ENCODE measurements around the gene CDC27.
"Not testable (repeated sequence)": the region's sequence is repeated elsewhere in the genome, so short reads cannot be mapped to it uniquely, and the experiment has no call there.

The CDC27 gene

GRCh38 chr17:47179141-47179540 lies 10.0 kb downstream of the CDC27 start:
- Histone ChIP-seq H4K20me1 (ENCODE audit: insufficient read depth, low read length) (peaks cover 38% of the 10 kb centered on the region), H3K36me3 (replicated peaks; ENCODE audit: low read depth, low read length) (peaks cover 28% of the 10 kb centered on the region), H3K4me1 (ENCODE audit: low read length) (no peaks in the 10 kb centered on the region), H3K79me2 (ENCODE audit: low read length) (peaks cover 81% of the 10 kb centered on the region), H3K9me3 (ENCODE audit: insufficient read depth, low read length) (no peaks in the 10 kb centered on the region), H3K4me2 (ENCODE audit: low read length) (no peak overlapping the region), H3K4me3 (ENCODE audit: low read length) (no peak overlapping the region), H3K27ac (ENCODE audit: low read length) (no peak overlapping the region), H3K27me3 (ENCODE audit: low read depth, low read length) (no peaks in the 10 kb centered on the region), H2AFZ (ENCODE audit: low read depth, low read length) (no peak overlapping the region), H3K9ac (ENCODE audit: low read length) (no peak overlapping the region)
- TF ChIP-seq EZH2phosphoT487 (IDR thresholded peaks at IDR 0.05; ENCODE audit: low read depth): no peak
- no peak for TF ChIP-seq CTCF (IDR thresholded peaks at IDR 0.05; ENCODE audit: low read depth, low read length)

- Histone ChIP-seq H3K27me3 (ENCODE audit: low read depth, low read length) (no peaks in the 10 kb centered on the region), H3K9ac (ENCODE audit: low read length) (no peak overlapping the region), H3K79me2 (ENCODE audit: low read length) (peaks cover 77% of the 10 kb centered on the region), H2AFZ (ENCODE audit: low read depth, low read length) (no peak overlapping the region), H3K4me1 (ENCODE audit: low read length) (no peaks in the 10 kb centered on the region), H4K20me1 (ENCODE audit: insufficient read depth, low read length) (peaks cover 24% of the 10 kb centered on the region), H3K9me3 (ENCODE audit: insufficient read depth, low read length) (no peaks in the 10 kb centered on the region), H3K4me3 (ENCODE audit: low read length) (no peak overlapping the region), H3K27ac (ENCODE audit: low read length) (no peak overlapping the region), H3K4me2 (ENCODE audit: low read length) (no peak overlapping the region), H3K36me3 (replicated peaks; ENCODE audit: low read depth, low read length) (peaks cover 32% of the 10 kb centered on the region)
- TF ChIP-seq EZH2phosphoT487 (IDR thresholded peaks at IDR 0.05; ENCODE audit: low read depth) (no peak), CTCF (IDR thresholded peaks at IDR 0.05; ENCODE audit: low read depth, low read length) (no peak)
Observed at GRCh38 chr17:47177261-47177660, 11.8 kb downstream of the CDC27 start.

GRCh38 chr17:47176389-47176826 lies 12.7 kb downstream of the CDC27 start:
- Histone ChIP-seq H2AFZ (ENCODE audit: low read depth, low read length) (no peak overlapping the region), H4K20me1 (ENCODE audit: insufficient read depth, low read length) (peaks cover 22% of the 10 kb centered on the region), H3K36me3 (replicated peaks; ENCODE audit: low read depth, low read length) (peaks cover 32% of the 10 kb centered on the region), H3K4me3 (ENCODE audit: low read length) (no peak overlapping the region), H3K27ac (ENCODE audit: low read length) (no peak overlapping the region), H3K4me1 (ENCODE audit: low read length) (no peaks in the 10 kb centered on the region), H3K9me3 (ENCODE audit: insufficient read depth, low read length) (no peaks in the 10 kb centered on the region), H3K27me3 (ENCODE audit: low read depth, low read length) (no peaks in the 10 kb centered on the region), H3K9ac (ENCODE audit: low read length) (no peak overlapping the region), H3K4me2 (ENCODE audit: low read length) (no peak overlapping the region), H3K79me2 (ENCODE audit: low read length) (peaks cover 77% of the 10 kb centered on the region)
- TF ChIP-seq CTCF (IDR thresholded peaks at IDR 0.05; ENCODE audit: low read depth, low read length): no peak
- TF ChIP-seq EZH2phosphoT487 (IDR thresholded peaks at IDR 0.05; ENCODE audit: low read depth): no peak

- not testable (repeated sequence) for H3K27ac ChIP-seq (ENCODE audit: low read length); H2AFZ ChIP-seq (ENCODE audit: low read depth, low read length); H3K9ac ChIP-seq (ENCODE audit: low read length); H3K9me3 ChIP-seq (ENCODE audit: insufficient read depth, low read length); H3K4me3 ChIP-seq (ENCODE audit: low read length); H3K4me2 ChIP-seq (ENCODE audit: low read length); H3K27me3 ChIP-seq (ENCODE audit: low read depth, low read length); H3K4me1 ChIP-seq (ENCODE audit: low read length)
- H4K20me1 ChIP-seq (ENCODE audit: insufficient read depth, low read length): peaks cover 23% of the 10 kb centered on the region
- peaks cover 30% of the 10 kb centered on the region for H3K36me3 ChIP-seq (replicated peaks; ENCODE audit: low read depth, low read length)
- peaks cover 82% of the 10 kb centered on the region for H3K79me2 ChIP-seq (ENCODE audit: low read length)
Observed at GRCh38 chr17:47174823-47175222, 14.3 kb downstream of the CDC27 start.

Data from OCI-LY3 (cell line).